ENCODE measurements around the gene ZBP1.

The ZBP1 gene

DNA sequence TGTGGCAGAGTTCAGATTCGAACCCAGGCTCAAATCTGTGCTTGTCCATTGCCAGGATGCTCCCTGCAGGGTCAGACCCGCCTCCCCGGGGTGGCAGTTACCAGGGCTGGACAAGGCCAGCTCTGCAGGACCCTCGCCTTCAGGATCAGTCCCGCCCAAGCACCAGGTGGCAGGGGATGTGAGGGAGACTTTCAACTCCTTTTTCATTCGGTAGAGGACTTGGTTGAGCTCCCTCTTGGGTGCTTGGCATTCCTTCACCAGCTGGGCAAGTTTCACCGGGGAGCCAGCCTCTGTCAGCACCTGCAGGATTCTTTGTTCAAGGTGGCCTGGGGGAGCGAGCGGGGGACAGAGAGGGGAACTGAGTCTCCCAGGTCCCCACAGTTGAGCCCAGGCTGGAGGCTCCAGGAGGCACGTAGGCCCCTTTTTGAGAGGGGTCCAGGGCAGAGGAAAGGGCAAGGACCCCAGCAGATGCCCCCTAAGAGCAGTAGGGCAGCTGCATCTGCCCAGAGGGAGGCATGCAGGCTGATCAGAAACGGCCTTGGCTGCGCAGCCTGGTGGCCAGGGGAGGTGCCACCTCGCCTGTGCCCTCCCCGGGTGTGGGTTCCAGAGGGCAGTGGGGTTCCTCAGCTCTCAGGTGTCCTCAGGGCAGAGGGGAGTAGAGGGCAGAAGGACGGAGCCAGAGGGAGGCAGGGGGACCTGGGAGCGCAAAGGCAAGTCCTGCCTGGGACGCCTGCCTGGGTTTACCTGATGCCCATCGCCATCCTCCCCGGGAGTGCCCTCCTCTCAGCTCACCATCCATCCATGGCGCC is 3.9 kb downstream of the ZBP1 start:
- DNase-seq = no peak

GRCh38 chr20:57615445-57615811 is 4.8 kb downstream of the ZBP1 start:
- DNase-seq = no peak

GRCh38 chr20:57614490-57615444 is 5.5 kb downstream of the ZBP1 start:
- no peak for DNase-seq

GRCh38 chr20:57613481-57613921 is 6.7 kb downstream of the ZBP1 start:
- DNase-seq = no peak

DNA sequence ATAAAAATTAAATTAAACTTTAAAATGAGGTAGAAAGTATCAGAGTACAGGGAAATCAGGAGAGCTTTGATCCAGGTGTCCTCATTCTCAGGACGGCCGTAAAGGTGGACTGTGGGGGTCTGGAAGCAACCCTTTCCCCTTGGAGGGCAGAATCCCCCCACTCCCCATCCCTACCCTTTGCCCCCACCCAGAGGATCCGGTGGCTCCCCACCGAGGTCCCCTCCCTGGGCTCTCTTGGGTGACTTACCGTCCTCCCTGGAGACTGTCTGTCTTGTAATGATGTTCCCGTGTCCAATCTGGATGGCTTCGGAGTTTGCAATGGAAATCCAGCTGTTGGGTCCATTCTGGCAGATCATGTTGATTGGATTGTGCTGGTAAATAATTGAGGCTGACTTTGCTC is 7.3 kb downstream of the ZBP1 start:
- DNase-seq = no peak

GRCh38 chr20:57612436-57612835 is 7.8 kb downstream of the ZBP1 start:
- DNase-seq = no peak

DNA sequence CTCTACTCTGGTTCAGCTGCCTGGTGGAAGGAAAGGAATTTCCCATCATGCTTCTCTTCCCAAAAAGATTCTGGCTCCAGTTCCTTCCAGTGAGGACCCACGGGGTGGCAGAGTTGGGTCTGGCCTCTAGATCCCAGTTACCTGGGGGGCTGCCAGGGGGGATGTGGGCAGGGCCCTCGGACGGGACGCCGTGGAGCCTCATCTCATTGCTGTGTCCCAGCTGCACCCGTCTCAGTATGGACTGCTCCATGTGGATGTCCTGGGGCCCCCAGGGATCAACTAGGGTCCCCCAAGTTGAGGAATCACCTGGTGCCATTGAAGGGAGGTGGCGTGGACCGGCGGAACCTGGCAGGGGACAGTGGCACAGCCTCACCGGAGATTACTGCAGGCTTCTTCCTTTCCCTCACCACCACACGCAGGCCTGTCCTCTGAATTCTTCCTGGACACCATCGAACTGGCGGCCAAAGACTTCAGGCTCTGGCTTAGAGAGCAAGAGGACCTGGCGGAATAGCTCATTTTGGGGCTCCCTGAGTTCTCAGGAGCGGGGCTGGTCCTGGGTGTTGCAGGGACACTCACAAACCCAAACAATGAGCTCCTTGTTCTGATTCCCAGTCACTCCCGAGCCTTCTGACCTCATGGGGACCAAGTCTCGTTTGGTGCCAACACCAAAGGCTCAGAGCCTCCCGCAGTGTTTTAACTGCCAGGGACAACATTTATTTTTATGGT is 8.5 kb downstream of the ZBP1 start:
- no peak for DNase-seq

DNA sequence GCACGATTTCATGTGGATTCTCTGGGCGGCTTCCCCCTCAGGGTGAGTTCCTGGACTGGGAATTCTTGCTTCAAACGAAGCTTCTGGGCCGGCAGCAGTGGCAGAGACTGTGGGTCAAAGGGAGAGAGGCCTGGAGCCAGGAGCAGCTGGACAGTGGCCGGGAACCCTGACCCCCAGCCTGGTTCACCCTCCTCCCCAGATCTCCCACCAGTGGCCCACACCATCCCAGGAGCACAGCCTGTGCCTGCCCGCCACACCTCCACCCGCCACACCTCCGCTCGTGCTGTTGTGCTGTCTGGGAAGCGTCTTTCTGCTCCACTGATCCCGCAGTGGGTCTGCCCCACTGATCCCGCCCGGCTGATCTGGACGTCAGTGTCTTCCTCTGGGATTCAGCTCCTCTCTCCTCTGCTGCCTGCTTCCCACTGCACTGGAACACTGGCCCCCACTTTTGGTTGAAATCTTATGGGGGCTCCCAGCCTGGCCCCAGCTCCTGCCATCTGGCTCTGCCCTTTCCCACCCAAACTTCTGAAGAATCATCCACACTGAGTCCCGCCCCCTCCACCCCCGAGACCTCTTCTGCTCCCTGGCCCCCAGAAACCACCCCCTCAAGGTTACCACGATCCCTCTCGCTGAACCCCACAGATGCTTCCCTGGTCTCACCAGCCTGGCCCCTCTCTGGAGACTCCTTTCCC is 9.8 kb downstream of the ZBP1 start:
- DNase-seq = no peak

GRCh38 chr20:57609842-57610167 is 10.4 kb downstream of the ZBP1 start:
- DNase-seq = no peak

DNA sequence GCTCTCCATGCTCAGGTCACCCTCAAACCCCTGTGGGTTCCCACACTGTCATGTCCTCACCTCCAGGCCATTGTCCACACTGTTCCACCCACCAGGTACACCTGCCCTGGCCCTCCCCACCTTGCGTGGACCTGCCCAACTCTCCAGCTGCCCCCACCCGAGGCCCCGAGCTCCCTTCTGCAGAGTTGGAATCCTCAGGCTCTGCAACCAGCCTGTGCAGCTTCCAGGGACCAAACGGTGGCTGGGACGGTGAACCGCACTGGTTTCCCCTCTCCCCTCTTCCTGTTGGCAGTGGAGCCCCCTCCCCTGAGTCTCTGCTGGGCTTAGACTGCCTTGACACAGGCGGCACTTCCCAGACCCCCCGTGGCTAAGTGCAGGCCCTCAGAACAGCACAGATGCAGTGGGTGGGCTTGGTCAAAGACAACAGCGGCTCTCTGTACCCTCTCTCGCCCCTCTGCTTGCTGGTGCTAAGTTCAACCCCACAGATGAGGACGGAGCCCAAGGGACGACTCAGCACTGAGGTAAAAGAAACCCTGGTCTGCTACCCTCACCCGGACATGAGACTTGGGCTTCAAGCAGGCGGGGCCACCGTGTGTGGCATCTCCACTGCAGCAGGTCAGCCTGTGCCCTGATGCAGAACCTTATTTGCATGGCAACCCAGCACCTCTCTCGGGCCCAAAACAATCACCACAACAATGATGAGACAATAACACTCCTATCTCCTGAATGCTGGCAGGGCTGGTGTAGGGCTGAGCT is 11.0 kb downstream of the ZBP1 start:
- DNase-seq = no peak

DNA sequence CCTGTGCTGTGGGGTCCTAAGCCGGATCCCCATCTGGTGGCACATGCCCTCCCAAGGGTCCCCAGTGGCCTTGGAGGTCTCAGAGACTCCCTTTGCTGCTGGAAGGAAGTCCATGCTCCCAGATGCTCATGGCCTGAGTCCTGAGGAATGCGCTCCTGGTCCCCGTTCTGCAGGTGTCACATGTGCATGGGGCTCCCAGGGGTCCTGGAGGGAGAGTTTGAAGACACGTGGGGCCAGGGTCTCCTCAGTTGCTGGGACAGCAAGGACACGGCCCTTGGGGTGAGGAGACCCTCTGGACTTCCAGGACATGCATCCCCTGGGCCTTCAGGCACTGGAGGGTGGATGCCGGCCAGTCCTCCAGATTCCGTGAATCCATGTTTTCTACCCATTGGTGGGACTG is 11.7 kb downstream of the ZBP1 start:
- no peak for DNase-seq

DNA sequence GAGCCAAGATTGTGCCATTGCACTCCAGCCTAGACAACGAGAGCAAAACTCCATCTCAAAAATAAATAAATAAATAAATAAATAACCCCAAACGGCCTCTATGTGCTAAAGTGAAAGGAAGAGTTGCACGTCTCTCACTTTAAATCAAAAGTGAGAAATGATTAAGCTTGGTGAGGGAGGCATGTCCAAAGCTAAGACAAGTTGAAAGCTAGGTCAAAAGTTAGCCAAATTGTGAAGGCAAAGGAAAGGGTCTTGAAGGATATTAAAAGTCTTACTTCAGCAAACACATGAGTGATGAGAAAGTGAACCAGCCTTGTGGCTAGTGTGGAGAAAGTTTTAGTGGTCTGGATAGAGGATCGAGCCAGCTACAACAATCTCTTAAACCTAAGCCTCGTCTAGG is 14.3 kb downstream of the ZBP1 start:
- DNase-seq = no peak

DNA sequence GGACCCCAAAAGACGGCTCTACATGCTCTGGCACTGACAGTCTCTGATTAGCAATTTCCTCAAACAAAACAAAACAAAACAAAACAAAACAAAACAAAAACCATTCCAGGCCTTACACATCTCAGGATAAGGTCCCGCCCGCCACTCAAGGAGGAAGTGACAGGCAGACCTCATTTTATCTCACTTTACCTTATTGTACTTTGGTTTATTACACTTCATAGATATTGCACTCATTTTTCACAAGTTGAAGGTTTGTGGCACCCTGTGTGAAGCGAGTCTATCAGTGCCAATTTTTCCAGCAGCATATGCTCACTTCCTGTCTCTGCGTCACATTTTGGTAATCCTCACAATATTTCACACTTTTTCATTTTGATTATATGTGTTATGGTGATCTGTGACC is 15.2 kb downstream of the ZBP1 start:
- no peak for DNase-seq

GRCh38 chr20:57603120-57603519 is 17.1 kb downstream of the ZBP1 start:
- DNase-seq = no peak

DNA sequence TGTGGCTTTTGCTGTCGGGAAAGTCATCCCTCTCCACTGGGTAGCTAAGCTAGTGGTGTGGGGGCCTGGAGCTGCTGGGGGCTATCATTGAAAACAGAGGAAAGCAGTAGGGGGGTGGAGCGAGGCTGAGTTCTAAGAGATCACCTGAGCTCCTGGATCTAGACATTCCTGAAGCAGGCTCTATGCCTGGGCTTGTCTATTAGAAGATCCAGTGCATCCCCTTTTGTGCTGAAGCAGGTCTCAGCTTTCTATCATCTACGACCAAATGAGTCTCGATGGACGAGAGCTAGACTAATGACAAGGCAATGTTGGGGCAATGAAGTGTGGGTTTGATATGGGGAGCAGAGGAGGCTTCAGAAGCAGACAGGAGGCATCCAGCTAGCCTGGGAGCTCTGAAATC is 18.5 kb downstream of the ZBP1 start:
- no peak for DNase-seq

GRCh38 chr20:57601211-57601570 is 19.0 kb downstream of the ZBP1 start:
- no peak for DNase-seq

GRCh38 chr20:57600320-57601210 is 19.7 kb downstream of the ZBP1 start:
- DNase-seq = no peak

GRCh38 chr20:57598491-57598890 is 21.7 kb downstream of the ZBP1 start:
- DNase-seq = no peak

- DNase-seq = no peak
Measured at GRCh38 chr20:57598060-57598459, 22.2 kb downstream of the ZBP1 start.

- peak; percentile 87 for DNase-seq
Measured at GRCh38 chr20:57596998-57597939, 23.0 kb downstream of the ZBP1 start.

Data from retina (tissue), 1 donor.